Measurements from ENCODE around the gene PTPRE.

GRCh38 chr10:127978481-127978880 lies 71.6 kb downstream of the PTPRE start:
- TF ChIP-seq EP300 (IDR thresholded peaks at IDR 0.05) (no peak), POLR2A (IDR thresholded peaks at IDR 0.05) (no peak), POLR2AphosphoS5 (IDR thresholded peaks at IDR 0.05) (no peak)
- TF ChIP-seq, protein P1, sequence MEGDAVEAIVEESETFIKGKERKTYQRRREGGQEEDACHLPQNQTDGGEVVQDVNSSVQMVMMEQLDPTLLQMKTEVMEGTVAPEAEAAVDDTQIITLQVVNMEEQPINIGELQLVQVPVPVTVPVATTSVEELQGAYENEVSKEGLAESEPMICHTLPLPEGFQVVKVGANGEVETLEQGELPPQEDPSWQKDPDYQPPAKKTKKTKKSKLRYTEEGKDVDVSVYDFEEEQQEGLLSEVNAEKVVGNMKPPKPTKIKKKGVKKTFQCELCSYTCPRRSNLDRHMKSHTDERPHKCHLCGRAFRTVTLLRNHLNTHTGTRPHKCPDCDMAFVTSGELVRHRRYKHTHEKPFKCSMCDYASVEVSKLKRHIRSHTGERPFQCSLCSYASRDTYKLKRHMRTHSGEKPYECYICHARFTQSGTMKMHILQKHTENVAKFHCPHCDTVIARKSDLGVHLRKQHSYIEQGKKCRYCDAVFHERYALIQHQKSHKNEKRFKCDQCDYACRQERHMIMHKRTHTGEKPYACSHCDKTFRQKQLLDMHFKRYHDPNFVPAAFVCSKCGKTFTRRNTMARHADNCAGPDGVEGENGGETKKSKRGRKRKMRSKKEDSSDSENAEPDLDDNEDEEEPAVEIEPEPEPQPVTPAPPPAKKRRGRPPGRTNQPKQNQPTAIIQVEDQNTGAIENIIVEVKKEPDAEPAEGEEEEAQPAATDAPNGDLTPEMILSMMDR (IDR thresholded peaks at IDR 0.05): no peak
